ENCODE results near the gene NOP14.
"Not testable (repeated sequence)": the region's sequence is repeated elsewhere in the genome, so short reads cannot be mapped to it uniquely, and the experiment has no call there.

Gene NOP14

GRCh38 chr4:2923141-2923551 lies 40.1 kb downstream of the NOP14 start:
- H3K9me3 ChIP-seq (ENCODE audit: control insufficient read depth, insufficient read depth, low read length), result no peaks in the 10 kb centered on the region
- no peaks in the 10 kb centered on the region for H3K27me3 ChIP-seq (ENCODE audit: control insufficient read depth, low read length)
- no peaks in the 10 kb centered on the region for H3K9me2 ChIP-seq (replicated peaks; ENCODE audit: control insufficient read depth, low read length)
- H4K20me1 ChIP-seq (ENCODE audit: control insufficient read depth, insufficient read depth, low read depth, low read length), result no peaks in the 10 kb centered on the region
- no peak overlapping the region for H3K4me3 ChIP-seq (ENCODE audit: low read length)
- H3F3A ChIP-seq (ENCODE audit: control insufficient read depth, insufficient read depth), result 0 out of 2 replicates have a peak, but pooled peaks cover 2% of the 10 kb centered on the region
- no peak for TF ChIP-seq EZH2phosphoT487 (IDR thresholded peaks at IDR 0.05; ENCODE audit: borderline replicate concordance, low read length)
- TF ChIP-seq CTCF (IDR thresholded peaks at IDR 0.05; ENCODE audit: low read depth, low read length, poor library complexity, severe bottlenecking), result no peak
- H3K4me1 ChIP-seq (ENCODE audit: control insufficient read depth, low read length), result peaks cover 19% of the 10 kb centered on the region
- H3K27ac ChIP-seq (ENCODE audit: low read depth, low read length), result no peak overlapping the region
- no peak overlapping the region for H3K4me2 ChIP-seq (ENCODE audit: low read length)
- no peaks in the 10 kb centered on the region for H3K79me2 ChIP-seq (ENCODE audit: control insufficient read depth, low read length)
- no peaks in the 10 kb centered on the region; the same call in 1 of the 2 replicates for H3K36me3 ChIP-seq (ENCODE audit: control insufficient read depth, low read length)

- not testable (repeated sequence) for H3K79me2 ChIP-seq (ENCODE audit: control insufficient read depth, low read length); H3K27ac ChIP-seq (ENCODE audit: low read depth, low read length); H3K9me3 ChIP-seq (ENCODE audit: control insufficient read depth, insufficient read depth, low read length); H3K4me3 ChIP-seq (ENCODE audit: low read length); H3K27me3 ChIP-seq (ENCODE audit: control insufficient read depth, low read length); H3K4me2 ChIP-seq (ENCODE audit: low read length); H4K20me1 ChIP-seq (ENCODE audit: control insufficient read depth, insufficient read depth, low read depth, low read length); H3F3A ChIP-seq (ENCODE audit: control insufficient read depth, insufficient read depth); H3K9me2 ChIP-seq (replicated peaks; ENCODE audit: control insufficient read depth, low read length); H3K36me3 ChIP-seq (ENCODE audit: control insufficient read depth, low read length)
- peaks cover 21% of the 10 kb centered on the region for H3K4me1 ChIP-seq (ENCODE audit: control insufficient read depth, low read length)
These were observed 40.6 kb downstream of the NOP14 start for GRCh38 chr4:2922453-2923101.

- H3K79me2 ChIP-seq (ENCODE audit: control insufficient read depth, low read length); H3F3A ChIP-seq (ENCODE audit: control insufficient read depth, insufficient read depth); H3K27me3 ChIP-seq (ENCODE audit: control insufficient read depth, low read length); H3K9me2 ChIP-seq (replicated peaks; ENCODE audit: control insufficient read depth, low read length); H3K36me3 ChIP-seq (ENCODE audit: control insufficient read depth, low read length); H3K9me3 ChIP-seq (ENCODE audit: control insufficient read depth, insufficient read depth, low read length); H4K20me1 ChIP-seq (ENCODE audit: control insufficient read depth, insufficient read depth, low read depth, low read length); H3K4me3 ChIP-seq (ENCODE audit: low read length): not testable (repeated sequence)
- Histone ChIP-seq H3K4me1 (ENCODE audit: control insufficient read depth, low read length) (peaks cover 21% of the 10 kb centered on the region), H3K4me2 (ENCODE audit: low read length) (peak overlapping the region; percentile 24; the same call in 1 of the 2 replicates), H3K27ac (ENCODE audit: low read depth, low read length) (peak overlapping the region; percentile 9; the same call in 1 of the 2 replicates)
These were observed 44.5 kb downstream of the NOP14 start for GRCh38 chr4:2918714-2919113.

GRCh38 chr4:2918300-2918699 lies 44.9 kb downstream of the NOP14 start:
- not testable (repeated sequence) for H3K9me2 ChIP-seq (replicated peaks; ENCODE audit: control insufficient read depth, low read length); H3K4me3 ChIP-seq (ENCODE audit: low read length); H3F3A ChIP-seq (ENCODE audit: control insufficient read depth, insufficient read depth); H3K9me3 ChIP-seq (ENCODE audit: control insufficient read depth, insufficient read depth, low read length); H3K27me3 ChIP-seq (ENCODE audit: control insufficient read depth, low read length); H4K20me1 ChIP-seq (ENCODE audit: control insufficient read depth, insufficient read depth, low read depth, low read length); H3K79me2 ChIP-seq (ENCODE audit: control insufficient read depth, low read length); H3K36me3 ChIP-seq (ENCODE audit: control insufficient read depth, low read length)
- H3K4me1 ChIP-seq (ENCODE audit: control insufficient read depth, low read length), result peaks cover 21% of the 10 kb centered on the region
- H3K27ac ChIP-seq (ENCODE audit: low read depth, low read length), result peak overlapping the region; percentile 9; the same call in 1 of the 2 replicates
- H3K4me2 ChIP-seq (ENCODE audit: low read length), result peak overlapping the region; percentile 24; the same call in 1 of the 2 replicates

GRCh38 chr4:2916696-2917095 lies 46.5 kb downstream of the NOP14 start:
- peaks cover 11% of the 10 kb centered on the region for H3K4me1 ChIP-seq (ENCODE audit: control insufficient read depth, low read length)
- H3K27ac ChIP-seq (ENCODE audit: low read depth, low read length); H3K9me3 ChIP-seq (ENCODE audit: control insufficient read depth, insufficient read depth, low read length); H3K9me2 ChIP-seq (replicated peaks; ENCODE audit: control insufficient read depth, low read length); H3K4me2 ChIP-seq (ENCODE audit: low read length); H3K4me3 ChIP-seq (ENCODE audit: low read length); H4K20me1 ChIP-seq (ENCODE audit: control insufficient read depth, insufficient read depth, low read depth, low read length); H3F3A ChIP-seq (ENCODE audit: control insufficient read depth, insufficient read depth); H3K79me2 ChIP-seq (ENCODE audit: control insufficient read depth, low read length); H3K36me3 ChIP-seq (ENCODE audit: control insufficient read depth, low read length); H3K27me3 ChIP-seq (ENCODE audit: control insufficient read depth, low read length): not testable (repeated sequence)
